Measurements from ENCODE around the gene FER. TPM values are rescaled to one million over a fixed set of nuclear protein-coding genes. Genes with fewer than 3 reads are reported as not detected.

FER gene
- polyA plus RNA-seq, 3 donors: 2.4 to 14.7 (median 6.2) TPM

- peak overlapping the region; percentile 90 to 92 for H3K4me3 Mint-ChIP-seq
- H3K4me1 Mint-ChIP-seq: peaks cover 48% of the 10 kb centered on the region
- no peaks in the 10 kb centered on the region for H3K79me2 ChIP-seq (ENCODE audit: insufficient read depth, low read length)
- WGBS (ENCODE audit: insufficient coverage): 14% methylated on average over 1 of the region's 14 CpGs
- no peak for TF ChIP-seq CTCF (IDR thresholded peaks at IDR 0.05)
- peaks cover 0 to 1% (median 0%) of the 10 kb centered on the region in 7 donors for H3K9me3 Mint-ChIP-seq
- DNase-seq: peak; percentile 43 to 70 (median 53)
- H3K9ac ChIP-seq (ENCODE audit: insufficient read depth, low read length, poor library complexity, severe bottlenecking): peak overlapping the region; percentile 93
- no peaks in the 10 kb centered on the region for H3K36me3 Mint-ChIP-seq
- no peaks in the 10 kb centered on the region for H4K20me1 ChIP-seq (ENCODE audit: insufficient read depth, low read length)
- H3K4me3 ChIP-seq (replicated peaks in 1 of 3; ENCODE audit: low read depth in 2 of 3, low read length in 3 of 3): peak overlapping the region; percentile 75 to 87 (median 86)
- no peaks in the 10 kb centered on the region for H3K36me3 ChIP-seq (replicated peaks in 1 of 2; ENCODE audit: control insufficient read depth in 1 of 2, insufficient read depth in 2 of 2, low read length in 2 of 2)
- H3K27me3 ChIP-seq (ENCODE audit: control insufficient read depth in 2 of 2, insufficient read depth in 2 of 2, low read length in 2 of 2): no peaks in the 10 kb centered on the region
- H2AFZ ChIP-seq (ENCODE audit: insufficient read depth, low read depth, low read length, poor library complexity, severe bottlenecking): peak overlapping the region; percentile 93
- peak overlapping the region; percentile 74 for H3K4me2 ChIP-seq (replicated peaks; ENCODE audit: extremely low read depth, low read length, poor library complexity, severe bottlenecking)
- H3K27ac Mint-ChIP-seq: peak overlapping the region; percentile 90 to 97 (median 94)
- H3K27ac ChIP-seq (ENCODE audit: low read depth in 1 of 2, low read length in 2 of 2): peak overlapping the region; percentile 94 to 95
- intact Hi-C loops (cut with micrococcal nuclease): loop anchor here in 1 of 2 donors (10.0 kb wide), 1 partner anchor 126 kb away; no protein-coding TSS in a partner anchor
- H3K4me1 ChIP-seq (ENCODE audit: control insufficient read depth in 1 of 2, insufficient read depth in 2 of 2, low read length in 2 of 2): peaks cover 33 to 51% of the 10 kb centered on the region in 2 donors
- no peaks in the 10 kb centered on the region for H3K27me3 Mint-ChIP-seq (ENCODE audit: low read depth in 3 of 3)
- H3K9me3 ChIP-seq (replicated peaks in 1 of 2; ENCODE audit: control insufficient read depth in 1 of 2, insufficient read depth in 1 of 2, low read length in 2 of 2): no peaks in the 10 kb centered on the region
Measured at GRCh38 chr5:108728566-108729241, 19.0 kb upstream of the FER start.

GRCh38 chr5:108729242-108729615, 18.5 kb upstream of the FER start:
- Histone ChIP-seq H3K4me3 (replicated peaks in 1 of 3; ENCODE audit: low read depth in 2 of 3, low read length in 3 of 3) (peak overlapping the region in 1 of 3 experiments; percentile 87), H3K9ac (ENCODE audit: insufficient read depth, low read length, poor library complexity, severe bottlenecking) (no peak overlapping the region), H4K20me1 (ENCODE audit: insufficient read depth, low read length) (no peaks in the 10 kb centered on the region), H3K27ac (ENCODE audit: low read depth in 1 of 2, low read length in 2 of 2) (peak overlapping the region in 1 of 2 donors; percentile 94), H3K4me1 (ENCODE audit: control insufficient read depth in 1 of 2, insufficient read depth in 2 of 2, low read length in 2 of 2) (peaks cover 33 to 51% of the 10 kb centered on the region in 2 donors), H3K9me3 (replicated peaks in 1 of 2; ENCODE audit: control insufficient read depth in 1 of 2, insufficient read depth in 1 of 2, low read length in 2 of 2) (no peaks in the 10 kb centered on the region), H3K79me2 (ENCODE audit: insufficient read depth, low read length) (no peaks in the 10 kb centered on the region), H2AFZ (ENCODE audit: insufficient read depth, low read depth, low read length, poor library complexity, severe bottlenecking) (no peak overlapping the region), H3K4me2 (replicated peaks; ENCODE audit: extremely low read depth, low read length, poor library complexity, severe bottlenecking) (peak overlapping the region; percentile 74), H3K36me3 (replicated peaks in 1 of 2; ENCODE audit: control insufficient read depth in 1 of 2, insufficient read depth in 2 of 2, low read length in 2 of 2) (no peaks in the 10 kb centered on the region), H3K27me3 (ENCODE audit: control insufficient read depth in 2 of 2, insufficient read depth in 2 of 2, low read length in 2 of 2) (no peaks in the 10 kb centered on the region)
- H3K4me3 Mint-ChIP-seq: peak overlapping the region; percentile 90 to 92
- intact Hi-C loops (cut with micrococcal nuclease): loop anchor here in 1 of 2 donors (10.0 kb wide), 1 partner anchor 126 kb away; no protein-coding TSS in a partner anchor
- peak overlapping the region; percentile 90 to 97 (median 94) for H3K27ac Mint-ChIP-seq
- no peaks in the 10 kb centered on the region for H3K27me3 Mint-ChIP-seq (ENCODE audit: low read depth in 3 of 3)
- H3K36me3 Mint-ChIP-seq: no peaks in the 10 kb centered on the region
- H3K9me3 Mint-ChIP-seq: peaks cover 0 to 1% (median 0%) of the 10 kb centered on the region in 7 donors
- no peak for TF ChIP-seq CTCF (IDR thresholded peaks at IDR 0.05)
- peaks cover 48% of the 10 kb centered on the region for H3K4me1 Mint-ChIP-seq
- WGBS (ENCODE audit: insufficient coverage): 83% methylated on average over 2 of the region's 8 CpGs
- peak in 2 of 3 donors; percentile 60 to 64 for DNase-seq

All from CD14-positive monocyte (primary cell).